Mesenchymal stem cell (in vitro differentiated cells and primary cell): Measurements from ENCODE around the gene SMCHD1.
A peak's percentile ranks its signal among the peaks of the same experiment; 100 is the strongest.
"Not testable (repeated sequence)": the region's sequence is repeated elsewhere in the genome, so short reads cannot be mapped to it uniquely, and the experiment has no call there.

Source experiments
- DNase-seq: peaks from one replicate; pipeline ENCODE4 v3.0.0-alpha.2; 2013
- H2AFZ ChIP-seq: one replicate; pipeline ENCODE4 v1.6.1; 2013; ENCODE audit warnings: low read depth, mild to moderate bottlenecking, control low read depth, inconsistent platforms, low read length, moderate library complexity
- H2AK5ac ChIP-seq: 2 replicates; pipeline ENCODE4 v1.6.1; 2013; ENCODE audit warnings: low read length, moderate library complexity, mild to moderate bottlenecking, inconsistent platforms; ENCODE audit not compliant: severe bottlenecking
- H2BK120ac ChIP-seq: one replicate; pipeline ENCODE4 v1.6.1; 2013; ENCODE audit warnings: low read depth, mild to moderate bottlenecking, inconsistent platforms, low read length, moderate library complexity
- H2BK12ac ChIP-seq, 2 experiments: one replicate each; pipeline ENCODE4 v1.6.1; 2013; ENCODE audit warnings: inconsistent platforms in 2 of 2, low read length in 2 of 2, mild to moderate bottlenecking in 2 of 2, moderate library complexity in 2 of 2, control low read depth in 1 of 2
- H2BK15ac ChIP-seq: one replicate; pipeline ENCODE4 v1.6.1; 2013; ENCODE audit warnings: mild to moderate bottlenecking, low read depth, inconsistent platforms; ENCODE audit not compliant: poor library complexity, severe bottlenecking
- H2BK5ac ChIP-seq: 2 replicates; pipeline ENCODE4 v1.6.1; 2013; ENCODE audit warnings: low read depth, mild to moderate bottlenecking, low read length, control low read depth, inconsistent platforms; ENCODE audit not compliant: poor library complexity, severe bottlenecking
- H3K14ac ChIP-seq, 2 experiments: one replicate each; pipeline ENCODE4 v1.6.1; 2013; ENCODE audit warnings: inconsistent platforms in 2 of 2, low read length in 2 of 2, control low read depth in 1 of 2, mild to moderate bottlenecking in 1 of 2, moderate library complexity in 1 of 2
- H3K18ac ChIP-seq, 2 experiments: one replicate each; pipeline ENCODE4 v1.6.1; 2013; ENCODE audit warnings: inconsistent platforms in 2 of 2, low read length in 2 of 2, control low read depth in 1 of 2, low read depth in 1 of 2, mild to moderate bottlenecking in 1 of 2
- H3K23ac ChIP-seq, 2 experiments: one replicate each; pipeline ENCODE4 v1.6.1; 2013; ENCODE audit warnings: inconsistent platforms in 2 of 2, low read length in 2 of 2, mild to moderate bottlenecking in 2 of 2, moderate library complexity in 2 of 2, control low read depth in 1 of 2
- H3K27ac ChIP-seq: 2 replicates; pipeline ENCODE4 v1.5.1; 2013; ENCODE audit warnings: mild to moderate bottlenecking, moderate library complexity, low read length, control low read depth, inconsistent platforms; ENCODE audit not compliant: poor library complexity, severe bottlenecking
- H3K27me3 ChIP-seq, 2 experiments: 2 replicates each; pipeline versions ENCODE4 v1.6.1 to v1.7.0; 2013; ENCODE audit warnings: low read length in 2 of 2, mild to moderate bottlenecking in 2 of 2, moderate library complexity in 2 of 2, control low read depth in 1 of 2, inconsistent platforms in 1 of 2; ENCODE audit not compliant: control insufficient read depth in 1 of 2, insufficient read depth in 1 of 2
- H3K36me3 ChIP-seq, 2 experiments: 2 replicates each; pipeline versions ENCODE4 v1.6.1 to v1.7.0; 2013; ENCODE audit warnings: low read length in 2 of 2, control low read depth in 1 of 2, inconsistent platforms in 1 of 2, low read depth in 1 of 2, mild to moderate bottlenecking in 1 of 2; ENCODE audit not compliant: insufficient read depth in 2 of 2, control insufficient read depth in 1 of 2
- H3K4ac ChIP-seq, 2 experiments: one replicate each; pipeline ENCODE4 v1.6.1; 2013; ENCODE audit warnings: inconsistent platforms in 2 of 2, low read length in 2 of 2, mild to moderate bottlenecking in 2 of 2, moderate library complexity in 2 of 2, control low read depth in 1 of 2, low read depth in 1 of 2
- H3K4me1 ChIP-seq: 2 replicates; pipeline ENCODE4 v1.6.1; 2013; ENCODE audit warnings: low read depth, low read length, control low read depth; ENCODE audit not compliant: control insufficient read depth, insufficient read depth
- H3K4me2 ChIP-seq: 2 replicates; pipeline ENCODE4 v1.6.1; 2013; ENCODE audit warnings: low read length, mild to moderate bottlenecking, inconsistent platforms; ENCODE audit not compliant: poor library complexity, severe bottlenecking
- H3K4me3 ChIP-seq, 2 experiments: 2 replicates each; pipeline versions ENCODE4 v1.5.1 to v1.7.0; 2013; ENCODE audit warnings: low read length in 2 of 2, mild to moderate bottlenecking in 2 of 2, control low read depth in 1 of 2, low read depth in 1 of 2; ENCODE audit not compliant: insufficient read depth in 1 of 2
- H3K79me1 ChIP-seq: replicated peaks from 2 replicates; pipeline ENCODE4 v1.6.1; 2013; ENCODE audit warnings: mild to moderate bottlenecking, control low read depth, low read length, inconsistent platforms; ENCODE audit not compliant: poor library complexity, severe bottlenecking
- H3K9ac ChIP-seq: 2 replicates; pipeline ENCODE4 v1.7.0; 2013; ENCODE audit warnings: mild to moderate bottlenecking, low read length, moderate library complexity
- H3K9me3 ChIP-seq: 2 replicates; pipeline ENCODE4 v1.7.0; 2013; ENCODE audit warnings: mild to moderate bottlenecking, low read length; ENCODE audit not compliant: control insufficient read depth
- H4K8ac ChIP-seq: one replicate; pipeline ENCODE4 v1.6.1; 2013; ENCODE audit warnings: inconsistent platforms, mild to moderate bottlenecking, low read length, moderate library complexity
- H4K91ac ChIP-seq: one replicate; pipeline ENCODE4 v1.6.1; 2013; ENCODE audit warnings: mild to moderate bottlenecking, low read length, inconsistent platforms
- WGBS: methylation state at CpG from one replicate; pipeline ENCODE4 v1.1.7; 2013; ENCODE audit warnings: mixed read lengths; 5-methylcytosine and 5-hydroxymethylcytosine counted together

The SMCHD1 gene

GRCh38 chr18:2678933-2679332 is 23.4 kb downstream of the SMCHD1 start:
- H3K9ac ChIP-seq, H3K4me2 ChIP-seq, DNase-seq, H3K27ac ChIP-seq, H2AK5ac ChIP-seq, H2BK5ac ChIP-seq, H2BK120ac ChIP-seq, H2BK15ac ChIP-seq, H4K8ac ChIP-seq, H3K4me1 ChIP-seq, H3K4ac ChIP-seq, H2AFZ ChIP-seq, H3K14ac ChIP-seq, H3K9me3 ChIP-seq, H4K91ac ChIP-seq, H3K18ac ChIP-seq, H3K27me3 ChIP-seq, H3K4me3 ChIP-seq, H2BK12ac ChIP-seq, H3K23ac ChIP-seq: not testable (repeated sequence)
- H3K36me3 ChIP-seq: peaks cover 16 to 53% of the 10 kb centered on the region in 2 experiments
- WGBS: 96% methylated on average over 13 of the region's 13 CpGs
- H3K79me1 ChIP-seq: peaks cover 11% of the 10 kb centered on the region

DNA sequence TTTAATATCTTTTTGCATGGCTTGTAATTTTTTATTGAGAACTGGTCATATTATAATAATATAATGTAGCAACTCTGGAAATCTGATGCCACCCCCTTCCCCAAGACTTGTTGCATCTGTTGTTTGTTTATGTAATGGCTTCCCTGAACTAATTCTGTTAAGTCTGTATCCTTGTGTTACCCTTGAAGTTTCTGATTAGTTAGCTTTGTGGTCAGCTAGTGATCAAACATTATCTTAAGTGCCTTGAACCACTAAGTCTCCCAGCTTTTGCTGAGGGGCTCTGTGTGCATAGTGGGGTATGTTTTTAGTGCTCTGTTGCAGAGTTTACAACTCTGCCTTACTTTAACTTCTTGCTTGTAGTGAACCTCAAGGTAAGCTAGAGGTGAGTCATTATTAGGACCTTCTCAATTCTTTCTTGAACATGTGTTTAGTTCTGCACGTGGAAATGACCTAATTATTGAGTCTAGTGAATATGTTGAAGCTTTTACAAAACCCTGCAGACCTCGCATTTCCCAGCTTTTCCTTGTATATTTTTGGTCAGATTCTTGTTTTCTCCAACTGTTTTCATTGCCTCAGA is 24.8 kb downstream of the SMCHD1 start:
- no CpG with 5 or more reads among the region's 2 CpGs for WGBS

DNA sequence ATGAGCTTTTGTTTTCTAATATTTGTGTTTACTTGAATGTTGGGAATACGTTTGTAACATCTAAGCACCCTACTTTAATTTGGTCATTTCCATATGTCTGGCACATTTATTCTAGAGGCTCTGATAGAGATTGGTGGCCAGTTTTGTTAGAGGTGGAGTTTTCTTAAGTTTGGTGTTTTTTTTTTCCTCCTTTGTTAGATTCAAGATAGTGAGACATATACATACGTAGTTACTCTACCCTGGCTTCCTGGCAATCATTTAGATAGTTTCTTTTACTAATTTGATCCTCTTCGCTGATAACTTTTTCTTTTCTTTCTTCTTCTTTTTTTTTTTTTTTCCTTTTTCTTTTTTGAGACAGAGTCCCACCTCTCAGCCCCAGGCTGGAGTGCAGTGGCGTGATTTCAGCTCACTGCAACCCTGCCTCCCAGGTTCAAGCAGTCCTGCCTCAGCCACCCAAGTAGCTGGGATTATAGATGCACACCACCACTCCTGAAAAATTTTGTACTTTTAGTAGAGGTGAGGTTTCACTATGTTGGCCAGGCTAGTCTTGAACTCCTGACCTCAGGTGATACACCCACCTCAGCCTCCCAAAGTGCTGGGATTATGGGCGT is 26.6 kb downstream of the SMCHD1 start:
- Histone ChIP-seq H3K18ac (no peak overlapping the region), H2AFZ (no peak overlapping the region), H2AK5ac (no peak overlapping the region), H3K4ac (no peak overlapping the region), H3K4me2 (no peak overlapping the region), H3K36me3 (peaks cover 16 to 50% of the 10 kb centered on the region in 2 experiments), H3K9me3 (peaks cover 21% of the 10 kb centered on the region), H3K79me1 (peaks cover 11% of the 10 kb centered on the region), H2BK120ac (no peak overlapping the region), H4K91ac (no peak overlapping the region), H2BK15ac (no peak overlapping the region), H2BK5ac (no peak overlapping the region), H4K8ac (no peak overlapping the region), H3K23ac (no peak overlapping the region), H3K9ac (no peak overlapping the region), H3K4me3 (no peak overlapping the region), H3K4me1 (no peaks in the 10 kb centered on the region), H2BK12ac (no peak overlapping the region), H3K27me3 (no peaks in the 10 kb centered on the region), H3K14ac (no peak overlapping the region), H3K27ac (no peak overlapping the region)
- 100% methylated on average over 3 of the region's 5 CpGs for WGBS
- DNase-seq: no peak

More for the DNA sequence above, 24.8 kb downstream of the SMCHD1 start:
- Histone ChIP-seq H3K4me2 (no peak overlapping the region), H3K27ac (no peak overlapping the region), H2BK12ac (no peak overlapping the region), H3K79me1 (peaks cover 11% of the 10 kb centered on the region), H3K4ac (no peak overlapping the region), H3K36me3 (peaks cover 16 to 50% of the 10 kb centered on the region in 2 experiments), H2BK120ac (no peak overlapping the region), H3K23ac (no peak overlapping the region), H2BK5ac (no peak overlapping the region), H3K18ac (no peak overlapping the region), H4K8ac (no peak overlapping the region), H2AK5ac (no peak overlapping the region), H3K9ac (no peak overlapping the region), H2AFZ (no peak overlapping the region), H4K91ac (no peak overlapping the region), H3K9me3 (peaks cover 3% of the 10 kb centered on the region), H3K14ac (no peak overlapping the region), H3K27me3 (no peaks in the 10 kb centered on the region), H3K4me3 (no peak overlapping the region), H3K4me1 (no peaks in the 10 kb centered on the region), H2BK15ac (no peak overlapping the region)
- peak; percentile 58 for DNase-seq

GRCh38 chr18:2683055-2683454 is 27.5 kb downstream of the SMCHD1 start:
- Histone ChIP-seq H3K27me3 (no peaks in the 10 kb centered on the region), H3K18ac (no peak overlapping the region), H3K79me1 (peaks cover 9% of the 10 kb centered on the region), H2AFZ (no peak overlapping the region), H3K23ac (no peak overlapping the region), H3K4me2 (no peak overlapping the region), H3K27ac (no peak overlapping the region), H3K9me3 (peaks cover 28% of the 10 kb centered on the region), H2BK5ac (no peak overlapping the region), H4K8ac (no peak overlapping the region), H2AK5ac (no peak overlapping the region), H3K14ac (no peak overlapping the region), H3K4me1 (no peaks in the 10 kb centered on the region), H4K91ac (no peak overlapping the region), H3K9ac (no peak overlapping the region), H2BK120ac (no peak overlapping the region), H3K4ac (no peak overlapping the region), H2BK15ac (no peak overlapping the region), H2BK12ac (no peak overlapping the region), H3K36me3 (peaks cover 13 to 50% of the 10 kb centered on the region in 2 experiments), H3K4me3 (no peak overlapping the region)
- DNase-seq: no peak
